H1 (cell line): ENCODE measurements around the gene GRM8. TPM values are rescaled to one million over a fixed set of nuclear protein-coding genes. Genes with fewer than 3 reads are reported as not detected.

Experiments used
- CTCF ChIA-PET: fragments of 300-600 bp; sonication (Branson Sonifier 250); formaldehyde crosslinking; loops from one replicate; lab custom pipeline; 2021; ENCODE audit not compliant: partially characterized antibody; lab: Charles Lee
- POLR2A ChIA-PET: fragments of 300-600 bp; sonication (Branson Sonifier 250); formaldehyde crosslinking; loops from one replicate; lab custom pipeline; 2021; ENCODE audit warnings: inconsistent platforms; ENCODE audit not compliant: partially characterized antibody; lab: Charles Lee
- DNase-seq, 2 experiments: peaks; one replicate each; pipeline versions ENCODE4 v3.0.0 to v3.0.0-alpha.2; 2010 to 2022; ENCODE audit warnings: low spot score in 2 of 2, low read depth in 1 of 2, mixed read lengths in 1 of 2
- FAIRE-seq: peaks from 2 replicates; lab custom pipeline; 2011; peaks lifted over from hg19 to GRCh38; lab: Jason Lieb, UNC
- H2AFZ ChIP-seq: 2 replicates; pipeline ENCODE4 v1.8.1; 2012; ENCODE audit warnings: low read length, inconsistent platforms
- H2AK5ac ChIP-seq: 2 replicates; pipeline ENCODE4 v1.6.1; 2013; ENCODE audit warnings: low read depth, low read length
- H2BK120ac ChIP-seq: replicated peaks from 2 replicates; pipeline ENCODE3; 2013; ENCODE audit warnings: low read depth, low read length, inconsistent platforms
- H2BK12ac ChIP-seq: 2 replicates; pipeline ENCODE4 v1.6.1; 2013; ENCODE audit warnings: low read depth, low read length
- H2BK15ac ChIP-seq: 2 replicates; pipeline ENCODE4 v1.6.1; 2013; ENCODE audit warnings: low read length
- H2BK20ac ChIP-seq: 2 replicates; pipeline ENCODE4 v1.6.1; 2013; ENCODE audit warnings: low read length
- H2BK5ac ChIP-seq: 2 replicates; pipeline ENCODE4 v1.6.1; 2013; ENCODE audit warnings: low read depth, low read length
- H3K14ac ChIP-seq: 2 replicates; pipeline ENCODE4 v1.6.1; 2013; ENCODE audit warnings: inconsistent platforms; ENCODE audit not compliant: insufficient read length
- H3K18ac ChIP-seq: 2 replicates; pipeline ENCODE4 v1.6.1; 2013; ENCODE audit warnings: low read length; ENCODE audit errors: extremely low read depth
- H3K23ac ChIP-seq: 2 replicates; pipeline ENCODE4 v1.6.1; 2013; ENCODE audit warnings: inconsistent platforms; ENCODE audit not compliant: insufficient read length
- H3K23me2 ChIP-seq: 2 replicates; pipeline ENCODE4 v1.6.1; 2013; ENCODE audit warnings: low read depth, low read length
- H3K27ac ChIP-seq: 2 replicates; pipeline ENCODE4 v1.6.1; 2011; ENCODE audit warnings: low read depth, low read length, inconsistent platforms
- H3K27me3 ChIP-seq, 4 experiments: replicated peaks in 1 of 4; 1 replicate in 1 of 4; 2 replicates in 3 of 4; pipeline versions ENCODE4 v1.6.1 to v1.8.1; 2011 to 2013; ENCODE audit warnings: low read length in 3 of 4, mild to moderate bottlenecking in 3 of 4, inconsistent platforms in 2 of 4, mixed read lengths in 2 of 4, moderate library complexity in 1 of 4; ENCODE audit not compliant: control insufficient read depth in 3 of 4, insufficient read depth in 3 of 4; ENCODE audit errors: extremely low read depth in 1 of 4
- H3K36me3 ChIP-seq, 4 experiments: 2 replicates each; pipeline versions ENCODE4 v1.6.1 to v1.8.1; 2011 to 2013; ENCODE audit warnings: mild to moderate bottlenecking in 4 of 4, low read length in 3 of 4, moderate library complexity in 2 of 4, control low read depth in 1 of 4, inconsistent platforms in 1 of 4; ENCODE audit not compliant: insufficient read depth in 4 of 4, control insufficient read depth in 2 of 4
- H3K4ac ChIP-seq: replicated peaks from 2 replicates; pipeline ENCODE3; 2013; ENCODE audit warnings: low read length, low read depth, mixed read lengths, inconsistent platforms; ENCODE audit not compliant: insufficient read length
- H3K4me1 ChIP-seq, 4 experiments: replicated peaks in 1 of 4; 1 replicate in 1 of 4; 2 replicates in 3 of 4; pipeline versions ENCODE4 v1.6.1 to v1.8.1; 2011 to 2013; ENCODE audit warnings: low read length in 3 of 4, inconsistent platforms in 2 of 4, mixed read lengths in 1 of 4; ENCODE audit not compliant: insufficient read depth in 4 of 4, control insufficient read depth in 3 of 4
- H3K4me2 ChIP-seq, 2 experiments: 2 replicates each; pipeline versions ENCODE4 v1.6.1 to v1.8.1; 2011 to 2013; ENCODE audit warnings: low read depth in 2 of 2, low read length in 2 of 2, control low read depth in 1 of 2, inconsistent platforms in 1 of 2, mild to moderate bottlenecking in 1 of 2; ENCODE audit not compliant: insufficient read depth in 1 of 2
- H3K4me3 ChIP-seq, 4 experiments: fragments of 200-600, 300-600 bp in 1 of 4; sonication (generic), shearing (Covaris generic), sonication (Bioruptor Twin) in 1 of 4; 2 replicates each; pipeline versions ENCODE4 v1.5.1 to v1.8.1; 2011 to 2016; ENCODE audit warnings: low read length in 4 of 4, low read depth in 3 of 4, control low read depth in 2 of 4, inconsistent platforms in 2 of 4, mild to moderate bottlenecking in 2 of 4, mixed read lengths in 1 of 4, moderate library complexity in 1 of 4; ENCODE audit not compliant: insufficient read depth in 2 of 4; ENCODE audit errors: extremely low read depth in 1 of 4
- H3K56ac ChIP-seq: replicated peaks from 2 replicates; pipeline ENCODE3; 2013; ENCODE audit warnings: low read depth, mild to moderate bottlenecking, mixed read lengths, low read length, inconsistent platforms; ENCODE audit not compliant: insufficient read length
- H3K79me1 ChIP-seq: 2 replicates; pipeline ENCODE4 v1.6.1; 2013; ENCODE audit warnings: low read depth, low read length, control low read depth
- H3K79me2 ChIP-seq, 2 experiments: 2 replicates each; pipeline versions ENCODE4 v1.6.1 to v1.8.1; 2012 to 2013; ENCODE audit warnings: low read length in 2 of 2, mild to moderate bottlenecking in 2 of 2, inconsistent platforms in 1 of 2; ENCODE audit not compliant: insufficient read depth in 2 of 2, control insufficient read depth in 1 of 2
- H3K9ac ChIP-seq, 4 experiments: replicated peaks in 1 of 4; 1 replicate in 1 of 4; 2 replicates in 3 of 4; pipeline versions ENCODE4 v1.6.1 to v1.8.1; 2011 to 2013; ENCODE audit warnings: low read depth in 3 of 4, low read length in 3 of 4, control low read depth in 2 of 4, mild to moderate bottlenecking in 2 of 4, moderate library complexity in 2 of 4, inconsistent platforms in 1 of 4; ENCODE audit errors: extremely low read depth in 1 of 4
- H3K9me3 ChIP-seq, 2 experiments: 2 replicates each; pipeline versions ENCODE4 v1.6.1 to v1.8.1; 2012 to 2013; ENCODE audit warnings: mild to moderate bottlenecking in 2 of 2, moderate library complexity in 2 of 2, control low read depth in 1 of 2, inconsistent platforms in 1 of 2, low read depth in 1 of 2, low read length in 1 of 2, mixed read lengths in 1 of 2; ENCODE audit not compliant: insufficient read depth in 2 of 2
- H4K20me1 ChIP-seq, 2 experiments: replicated peaks in 1 of 2; 2 replicates each; pipeline versions ENCODE3 to v1.8.1; 2011 to 2013; ENCODE audit warnings: inconsistent platforms in 2 of 2, low read length in 2 of 2, mild to moderate bottlenecking in 1 of 2; ENCODE audit not compliant: insufficient read depth in 2 of 2, control insufficient read depth in 1 of 2
- H4K5ac ChIP-seq: 2 replicates; pipeline ENCODE4 v1.6.1; 2013; ENCODE audit warnings: low read length, low read depth, mixed read lengths, inconsistent platforms; ENCODE audit not compliant: insufficient read length
- H4K8ac ChIP-seq: 2 replicates; pipeline ENCODE4 v1.8.0; 2013; ENCODE audit warnings: mild to moderate bottlenecking, moderate library complexity, low read length, inconsistent platforms; ENCODE audit not compliant: insufficient read depth; ENCODE audit errors: extremely low read depth
- H4K91ac ChIP-seq: replicated peaks from 2 replicates; pipeline ENCODE3; 2013; ENCODE audit warnings: low read length, mixed read lengths, inconsistent platforms; ENCODE audit not compliant: insufficient read length
- GABPA ChIP-seq: IDR thresholded peaks from 2 replicates; pipeline ENCODE4 v1.6.1; 2011; ENCODE audit warnings: mild to moderate bottlenecking, low read length, moderate library complexity, borderline replicate concordance; ENCODE audit not compliant: insufficient read depth
- POLR2AphosphoS5 ChIP-seq: IDR thresholded peaks from 2 replicates; pipeline ENCODE4 v1.6.1; 2011; ENCODE audit warnings: low read depth, low read length
- TAF1 ChIP-seq: IDR thresholded peaks from 2 replicates; pipeline ENCODE4 v1.6.1; 2011; ENCODE audit warnings: mild to moderate bottlenecking, low read depth, low read length
- WGBS, 2 experiments: shearing (Covaris generic) in 1 of 2; methylation state at CpG; one replicate each; pipeline versions ENCODE4 v1.1.6 to v1.1.7; 2013 to 2015; ENCODE audit warnings: low lambda C conversion rate in 2 of 2, mixed read lengths in 2 of 2, inconsistent platforms in 1 of 2, low coverage in 1 of 2, missing lambda C conversion rate in 1 of 2; ENCODE audit not compliant: insufficient replicate concordance in 2 of 2, insufficient coverage in 1 of 2, insufficient read length in 1 of 2; ENCODE audit errors: extremely low coverage in 1 of 2, missing lambda C conversion rate in 1 of 2; 5-methylcytosine and 5-hydroxymethylcytosine counted together
- polyA plus RNA-seq, 7 experiments: library from polyadenylated mRNA; depleted of rRNA in 3 of 7; stranded (reverse) in 5 of 7; unstranded in 2 of 7; fragments of >200 nt in 5 of 7; fragments of 200-250 nt in 2 of 7; gene quantifications; 1 replicate in 5 of 7; 2 replicates in 1 of 7; 4 replicates in 1 of 7; pipeline versions ENCODE4 v1.2.1 to v1.2.3, GENCODE V29; 2011 to 2013; ENCODE audit warnings: missing spikeins in 2 of 7, mixed read lengths in 2 of 7
- total RNA-seq: library from RNA; stranded (reverse); fragmentation: NEBNext Ultra II Directional; extraction: Animal tissue kit (Norgen Biotek cat#: 25700); gene quantifications from 2 replicates; pipeline ENCODE4 v1.2.1, GENCODE V29; 2021

Gene GRM8
- total and polyA plus RNA-seq, 2 of the 8 experiments (the other 6 are each of a cell fraction or from before 2014, with no cell fraction given), result 2.6 to 2.8 TPM

GRCh38 chr7:127233630-127234029, 19.1 kb downstream of the GRM8 start:
- H2BK12ac ChIP-seq, result no peak overlapping the region
- H2BK120ac ChIP-seq, result no peak overlapping the region
- H3K27me3 ChIP-seq, result no peaks in the 10 kb centered on the region
- H4K5ac ChIP-seq, result no peak overlapping the region
- ChIA-PET POLR2A (no interaction called here), CTCF (interaction anchor here (1.0 to 2.3 kb wide), 4 partner anchors 8 to 21 kb away, joined by 3 to 12 read pairs (median 4); no protein-coding TSS in a partner anchor)
- no peak overlapping the region for H2AK5ac ChIP-seq
- no peak overlapping the region for H3K14ac ChIP-seq
- no peaks in the 10 kb centered on the region for H3K4me1 ChIP-seq
- H4K91ac ChIP-seq, result no peak overlapping the region
- no peak overlapping the region for H2AFZ ChIP-seq
- TF ChIP-seq TAF1, result no peak
- TF ChIP-seq POLR2AphosphoS5, result 0 out of 2 replicates have a peak, but pooled peaks have one; percentile 16
- TF ChIP-seq GABPA, result no peak
- no peak overlapping the region for H2BK5ac ChIP-seq
- no peaks in the 10 kb centered on the region for H4K20me1 ChIP-seq
- DNase-seq, result no peak
- no peak overlapping the region for H3K18ac ChIP-seq
- H3K4me2 ChIP-seq, result no peak overlapping the region
- H3K79me1 ChIP-seq, result no peaks in the 10 kb centered on the region
- H3K9me3 ChIP-seq, result no peaks in the 10 kb centered on the region
- H3K56ac ChIP-seq, result no peak overlapping the region
- H3K27ac ChIP-seq, result no peak overlapping the region
- WGBS, 2 experiments, result 82% methylated on average over 2 of the region's 2 CpGs; no CpG with 5 or more reads in 1 of the 2 experiments
- H2BK15ac ChIP-seq, result no peak overlapping the region
- no peaks in the 10 kb centered on the region for H3K36me3 ChIP-seq
- H3K23me2 ChIP-seq, result no peaks in the 10 kb centered on the region; the same call in 1 of the 2 replicates
- H3K9ac ChIP-seq, result no peak overlapping the region
- no peak overlapping the region for H3K4ac ChIP-seq
- H3K4me3 ChIP-seq, result no peak overlapping the region
- H4K8ac ChIP-seq, result no peak overlapping the region
- H3K23ac ChIP-seq, result no peak overlapping the region
- FAIRE-seq, result no peak
- H3K79me2 ChIP-seq, result no peaks in the 10 kb centered on the region
- no peak overlapping the region for H2BK20ac ChIP-seq
